DOHH2 (cell line): ENCODE data around the gene ROBO1.

ENCODE experiments used
- H3F3A ChIP-seq: fragments of 200-600 bp; sonication (generic), shearing (Covaris generic); 2 replicates; pipeline ENCODE4 v1.6.0; 2016; ENCODE audit warnings: antibody characterized with exemption, mild to moderate bottlenecking; ENCODE audit not compliant: control insufficient read depth, insufficient read depth
- H3K27ac ChIP-seq: fragments of 200-600 bp; sonication (generic); 2 replicates; pipeline ENCODE4 v1.5.1; 2014; ENCODE audit warnings: low read depth, mild to moderate bottlenecking, low read length, moderate library complexity
- H3K27me3 ChIP-seq: fragments of 200-600 bp; sonication (generic); 2 replicates; pipeline ENCODE4 v1.6.1; 2014; ENCODE audit warnings: mild to moderate bottlenecking, low read length, mixed read lengths; ENCODE audit not compliant: control insufficient read depth
- H3K36me3 ChIP-seq: fragments of 200-600 bp; sonication (generic); 2 replicates; pipeline ENCODE4 v1.6.1; 2014; ENCODE audit warnings: mild to moderate bottlenecking, low read length, moderate library complexity, mixed read lengths; ENCODE audit not compliant: control insufficient read depth
- H3K4me1 ChIP-seq: fragments of 200-600 bp; sonication (generic); 2 replicates; pipeline ENCODE4 v1.6.1; 2014; ENCODE audit warnings: mild to moderate bottlenecking, low read length, mixed read lengths; ENCODE audit not compliant: control insufficient read depth
- H3K4me2 ChIP-seq: fragments of 200-600 bp; sonication (generic); 2 replicates; pipeline ENCODE4 v1.6.0; 2014; ENCODE audit warnings: mild to moderate bottlenecking, low read length, moderate library complexity
- H3K4me3 ChIP-seq: fragments of 200-600 bp; sonication (generic); 2 replicates; pipeline ENCODE4 v1.5.1; 2014; ENCODE audit warnings: mild to moderate bottlenecking, low read length, mixed read lengths
- H3K79me2 ChIP-seq: fragments of 200-600 bp; sonication (generic); 2 replicates; pipeline ENCODE4 v1.6.1; 2014; ENCODE audit warnings: mild to moderate bottlenecking, low read length, mixed read lengths; ENCODE audit not compliant: control insufficient read depth
- H3K9me2 ChIP-seq: fragments of 200-600 bp; sonication (generic); replicated peaks from 2 replicates; pipeline ENCODE4 v1.6.1; 2014; ENCODE audit warnings: mild to moderate bottlenecking, low read length, mixed read lengths; ENCODE audit not compliant: control insufficient read depth
- H3K9me3 ChIP-seq: fragments of 200-600 bp; sonication (generic); 2 replicates; pipeline ENCODE4 v1.6.1; 2014; ENCODE audit warnings: antibody characterized with exemption, low read length, mixed read lengths; ENCODE audit not compliant: control insufficient read depth, insufficient read depth
- H4K20me1 ChIP-seq: fragments of 200-600 bp; sonication (generic); 2 replicates; pipeline ENCODE4 v1.6.0; 2014; ENCODE audit warnings: low read depth, mild to moderate bottlenecking, antibody characterized with exemption, low read length, moderate library complexity; ENCODE audit not compliant: control insufficient read depth, insufficient read depth
- CTCF ChIP-seq: fragments of 200-600 bp; sonication (generic); IDR thresholded peaks from one replicate; pipeline ENCODE4 v1.5.1; 2014; ENCODE audit warnings: antibody characterized with exemption, mild to moderate bottlenecking, low read depth, low read length; ENCODE audit not compliant: poor library complexity, severe bottlenecking
- EZH2phosphoT487 ChIP-seq: fragments of 200-600 bp; sonication (generic); IDR thresholded peaks from 2 replicates; pipeline ENCODE4 v1.6.1; 2017; ENCODE audit warnings: borderline replicate concordance, mild to moderate bottlenecking, antibody characterized with exemption, low read length, moderate library complexity, mixed read lengths

The ROBO1 gene

GRCh38 chr3:79018671-79019136, 749.1 kb downstream of the ROBO1 start:
- Histone ChIP-seq H3F3A (no peaks in the 10 kb centered on the region), H4K20me1 (no peaks in the 10 kb centered on the region), H3K27ac (no peak overlapping the region), H3K79me2 (no peaks in the 10 kb centered on the region), H3K36me3 (no peaks in the 10 kb centered on the region), H3K4me3 (no peak overlapping the region), H3K27me3 (no peaks in the 10 kb centered on the region), H3K4me1 (no peaks in the 10 kb centered on the region), H3K9me2 (no peaks in the 10 kb centered on the region), H3K4me2 (no peak overlapping the region), H3K9me3 (no peaks in the 10 kb centered on the region)
- TF ChIP-seq CTCF: no peak
- TF ChIP-seq EZH2phosphoT487: no peak

- no peaks in the 10 kb centered on the region for H3K4me1 ChIP-seq
- no peaks in the 10 kb centered on the region for H4K20me1 ChIP-seq
- no peaks in the 10 kb centered on the region for H3F3A ChIP-seq
- H3K36me3 ChIP-seq: no peaks in the 10 kb centered on the region
- H3K4me3 ChIP-seq: no peak overlapping the region
- no peaks in the 10 kb centered on the region for H3K79me2 ChIP-seq
- no peak overlapping the region for H3K27ac ChIP-seq
- no peaks in the 10 kb centered on the region for H3K9me2 ChIP-seq
- no peaks in the 10 kb centered on the region for H3K9me3 ChIP-seq
- H3K4me2 ChIP-seq: no peak overlapping the region
- no peaks in the 10 kb centered on the region for H3K27me3 ChIP-seq
- no peak for TF ChIP-seq CTCF
- no peak for TF ChIP-seq EZH2phosphoT487
Measured at GRCh38 chr3:79018265-79018664, 749.5 kb downstream of the ROBO1 start.

GRCh38 chr3:79016587-79017376, 751.0 kb downstream of the ROBO1 start:
- Histone ChIP-seq H4K20me1 (no peaks in the 10 kb centered on the region), H3K4me1 (no peaks in the 10 kb centered on the region), H3K9me2 (no peaks in the 10 kb centered on the region), H3K4me2 (no peak overlapping the region), H3K36me3 (no peaks in the 10 kb centered on the region), H3K79me2 (no peaks in the 10 kb centered on the region), H3K27ac (no peak overlapping the region), H3K27me3 (no peaks in the 10 kb centered on the region), H3K9me3 (no peaks in the 10 kb centered on the region), H3K4me3 (no peak overlapping the region), H3F3A (no peaks in the 10 kb centered on the region)
- TF ChIP-seq EZH2phosphoT487 (no peak), CTCF (no peak)
